ENCODE measurements around the gene TMEM273. TPM values are rescaled to one million over a fixed set of nuclear protein-coding genes. Genes with fewer than 3 reads are reported as not detected.

Gene TMEM273, protein sequence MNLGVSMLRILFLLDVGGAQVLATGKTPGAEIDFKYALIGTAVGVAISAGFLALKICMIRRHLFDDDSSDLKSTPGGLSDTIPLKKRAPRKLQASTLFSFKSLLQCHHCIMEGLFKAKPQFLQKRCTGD
- polyA plus RNA-seq (2013, experiment 1 of 2) = not detected
- polyA plus RNA-seq (2013, experiment 2 of 2) = not detected

DNA sequence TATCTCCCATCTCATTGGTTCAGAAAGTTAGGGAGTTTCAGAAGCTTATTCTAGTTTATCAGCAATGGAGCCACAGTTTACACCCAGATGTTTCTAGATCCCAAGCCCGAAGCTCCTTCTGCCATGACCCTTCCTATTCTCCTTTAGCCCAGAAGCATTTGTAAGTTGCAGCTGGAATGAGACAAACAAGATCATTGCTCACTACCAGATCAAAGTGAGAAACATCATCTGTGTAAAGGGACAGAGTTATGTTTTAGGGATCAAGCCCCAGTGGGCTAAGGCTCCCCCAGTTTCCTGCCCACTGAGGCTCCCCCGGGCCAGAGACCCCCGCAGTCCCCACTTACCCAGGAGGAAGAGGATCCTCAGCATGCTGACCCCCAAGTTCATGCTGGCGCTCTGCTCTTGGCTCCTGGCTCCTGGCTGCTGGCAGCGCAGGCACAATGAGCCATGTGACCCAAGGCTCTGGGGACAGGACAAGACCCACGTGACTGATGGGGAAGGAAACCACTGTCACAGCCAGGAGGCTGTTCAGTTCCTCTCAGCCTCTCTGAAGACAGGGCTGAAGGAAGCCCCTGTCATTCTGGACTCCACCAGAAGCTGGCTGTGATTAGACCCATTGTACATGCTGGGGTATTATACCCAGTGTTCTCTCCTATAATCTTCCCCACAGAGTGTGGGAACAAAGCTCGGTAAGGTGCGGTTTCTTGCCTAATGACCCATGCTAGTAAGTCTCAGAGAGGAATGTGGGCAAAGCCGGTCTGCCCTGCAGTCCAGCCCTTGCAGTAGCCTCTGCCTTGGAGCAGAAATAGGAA, at the start of gene TMEM273:
Gene TMEM273 (minus strand): TSS at position 442 of the 812 bp plus-strand sequence. CDS start 55 bp downstream, at position 387.
- no peak within 1 kb of the TSS for H2AFZ ChIP-seq (ENCODE audit: low read depth, low read length)
- no peaks in the 10 kb centered on the region for H3K4me1 ChIP-seq (ENCODE audit: control insufficient read depth, insufficient read depth, low read depth, low read length)
- H3K4ac ChIP-seq (ENCODE audit: low read depth in 1 of 2, low read length in 2 of 2) = no peak within 1 kb of the TSS
- H3K9ac ChIP-seq (ENCODE audit: low read length) = no peak within 1 kb of the TSS
- no peaks in the 10 kb centered on the region for H3K9me3 ChIP-seq (ENCODE audit: control insufficient read depth, low read length)
- no peak for DNase-seq
- no peak within 1 kb of the TSS for H4K8ac ChIP-seq (ENCODE audit: low read length)
- H2BK5ac ChIP-seq (ENCODE audit: low read depth, low read length, poor library complexity, severe bottlenecking) = no peak within 1 kb of the TSS
- H2BK120ac ChIP-seq (ENCODE audit: low read depth, low read length) = no peak within 1 kb of the TSS
- H2BK12ac ChIP-seq (ENCODE audit: low read length in 2 of 2) = no peak within 1 kb of the TSS
- no peak within 1 kb of the TSS for H3K23ac ChIP-seq (ENCODE audit: low read length in 2 of 2)
- WGBS = 83% methylated on average over 8 of the region's 9 CpGs
- peaks cover 3 to 8% of the 10 kb centered on the region in 2 experiments for H3K27me3 ChIP-seq (ENCODE audit: control insufficient read depth in 1 of 2, insufficient read depth in 1 of 2, low read length in 2 of 2)
- no peak within 1 kb of the TSS for H3K27ac ChIP-seq (ENCODE audit: low read length, poor library complexity, severe bottlenecking)
- H3K4me3 ChIP-seq (ENCODE audit: insufficient read depth in 1 of 2, low read depth in 1 of 2, low read length in 2 of 2) = peak within 1 kb of the TSS in 1 of 2 experiments; percentile 21
- H3K79me1 ChIP-seq (replicated peaks; ENCODE audit: low read length, poor library complexity, severe bottlenecking) = no peaks in the 10 kb centered on the region
- H4K91ac ChIP-seq (ENCODE audit: low read length) = no peak within 1 kb of the TSS
- H2AK5ac ChIP-seq (ENCODE audit: low read length, severe bottlenecking) = no peak within 1 kb of the TSS
- H3K18ac ChIP-seq (ENCODE audit: low read depth in 1 of 2, low read length in 2 of 2) = no peak within 1 kb of the TSS
- no peak within 1 kb of the TSS for H2BK15ac ChIP-seq (ENCODE audit: low read depth, poor library complexity, severe bottlenecking)
- no peak within 1 kb of the TSS for H3K14ac ChIP-seq (ENCODE audit: low read length in 2 of 2)
- H3K4me2 ChIP-seq (ENCODE audit: low read length, poor library complexity, severe bottlenecking) = no peak within 1 kb of the TSS
- H3K36me3 ChIP-seq (ENCODE audit: control insufficient read depth in 1 of 2, insufficient read depth in 2 of 2, low read depth in 1 of 2, low read length in 2 of 2) = no peaks in the 10 kb centered on the region

GRCh38 chr10:49237985-49238384, 49.8 kb upstream of the TMEM273 start:
- H3K4ac ChIP-seq (ENCODE audit: low read depth in 1 of 2, low read length in 2 of 2) = no peak overlapping the region

DNA sequence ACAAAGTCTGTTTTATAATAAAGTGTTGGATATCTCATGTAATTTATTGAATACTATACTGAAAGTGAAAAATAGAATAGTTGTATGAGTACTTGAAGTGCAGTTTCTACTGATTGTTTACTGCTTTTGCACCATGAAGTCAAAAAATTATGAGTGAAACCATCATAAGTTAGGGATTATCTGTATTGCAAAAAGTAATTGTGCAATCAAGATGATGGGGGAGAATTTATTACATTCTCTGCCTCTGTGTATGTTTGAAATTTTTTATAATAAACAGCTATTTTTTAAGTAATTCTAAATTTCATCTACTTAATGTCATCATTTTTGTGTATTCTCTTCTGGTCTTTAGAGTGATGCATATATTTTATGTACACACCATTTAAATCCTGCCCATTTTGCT, 47.2 kb upstream of the TMEM273 start:
- Histone ChIP-seq H2BK15ac (ENCODE audit: low read depth, poor library complexity, severe bottlenecking) (no peak overlapping the region), H4K91ac (ENCODE audit: low read length) (no peak overlapping the region), H2BK12ac (ENCODE audit: low read length in 2 of 2) (no peak overlapping the region), H3K9me3 (ENCODE audit: control insufficient read depth, low read length) (no peaks in the 10 kb centered on the region), H2BK5ac (ENCODE audit: low read depth, low read length, poor library complexity, severe bottlenecking) (no peak overlapping the region), H3K23ac (ENCODE audit: low read length in 2 of 2) (no peak overlapping the region), H3K4me1 (ENCODE audit: control insufficient read depth, insufficient read depth, low read depth, low read length) (no peaks in the 10 kb centered on the region), H4K8ac (ENCODE audit: low read length) (no peak overlapping the region), H2BK120ac (ENCODE audit: low read depth, low read length) (no peak overlapping the region), H2AK5ac (ENCODE audit: low read length, severe bottlenecking) (no peak overlapping the region), H3K9ac (ENCODE audit: low read length) (no peak overlapping the region), H3K14ac (ENCODE audit: low read length in 2 of 2) (no peak overlapping the region), H2AFZ (ENCODE audit: low read depth, low read length) (no peak overlapping the region), H3K79me1 (replicated peaks; ENCODE audit: low read length, poor library complexity, severe bottlenecking) (no peaks in the 10 kb centered on the region), H3K27ac (ENCODE audit: low read length, poor library complexity, severe bottlenecking) (no peak overlapping the region), H3K4ac (ENCODE audit: low read depth in 1 of 2, low read length in 2 of 2) (no peak overlapping the region), H3K18ac (ENCODE audit: low read depth in 1 of 2, low read length in 2 of 2) (no peak overlapping the region), H3K36me3 (ENCODE audit: control insufficient read depth in 1 of 2, insufficient read depth in 2 of 2, low read depth in 1 of 2, low read length in 2 of 2) (no peaks in the 10 kb centered on the region), H3K4me2 (ENCODE audit: low read length, poor library complexity, severe bottlenecking) (no peak overlapping the region), H3K27me3 (ENCODE audit: control insufficient read depth in 1 of 2, insufficient read depth in 1 of 2, low read length in 2 of 2) (peaks cover 8 to 24% of the 10 kb centered on the region in 2 experiments), H3K4me3 (ENCODE audit: insufficient read depth in 1 of 2, low read depth in 1 of 2, low read length in 2 of 2) (no peak overlapping the region)
- no peak for DNase-seq

More at GRCh38 chr10:49237985-49238384, 49.8 kb upstream of the TMEM273 start:
- Histone ChIP-seq H2BK15ac (ENCODE audit: low read depth, poor library complexity, severe bottlenecking) (no peak overlapping the region), H3K4me2 (ENCODE audit: low read length, poor library complexity, severe bottlenecking) (no peak overlapping the region), H2BK12ac (ENCODE audit: low read length in 2 of 2) (no peak overlapping the region), H3K9me3 (ENCODE audit: control insufficient read depth, low read length) (no peaks in the 10 kb centered on the region), H3K23ac (ENCODE audit: low read length in 2 of 2) (no peak overlapping the region), H4K91ac (ENCODE audit: low read length) (no peak overlapping the region), H3K9ac (ENCODE audit: low read length) (no peak overlapping the region), H2AK5ac (ENCODE audit: low read length, severe bottlenecking) (no peak overlapping the region), H3K79me1 (replicated peaks; ENCODE audit: low read length, poor library complexity, severe bottlenecking) (no peaks in the 10 kb centered on the region), H2AFZ (ENCODE audit: low read depth, low read length) (no peak overlapping the region), H3K18ac (ENCODE audit: low read depth in 1 of 2, low read length in 2 of 2) (no peak overlapping the region), H4K8ac (ENCODE audit: low read length) (no peak overlapping the region), H3K36me3 (ENCODE audit: control insufficient read depth in 1 of 2, insufficient read depth in 2 of 2, low read depth in 1 of 2, low read length in 2 of 2) (no peaks in the 10 kb centered on the region), H2BK5ac (ENCODE audit: low read depth, low read length, poor library complexity, severe bottlenecking) (no peak overlapping the region), H2BK120ac (ENCODE audit: low read depth, low read length) (no peak overlapping the region), H3K27me3 (ENCODE audit: control insufficient read depth in 1 of 2, insufficient read depth in 1 of 2, low read length in 2 of 2) (peaks cover 8 to 42% of the 10 kb centered on the region in 2 experiments), H3K27ac (ENCODE audit: low read length, poor library complexity, severe bottlenecking) (no peak overlapping the region), H3K4me3 (ENCODE audit: insufficient read depth in 1 of 2, low read depth in 1 of 2, low read length in 2 of 2) (no peak overlapping the region), H3K4me1 (ENCODE audit: control insufficient read depth, insufficient read depth, low read depth, low read length) (no peaks in the 10 kb centered on the region), H3K14ac (ENCODE audit: low read length in 2 of 2) (no peak overlapping the region)
- DNase-seq = no peak
- WGBS = 48% methylated on average over 1 of the region's 1 CpG

DNA sequence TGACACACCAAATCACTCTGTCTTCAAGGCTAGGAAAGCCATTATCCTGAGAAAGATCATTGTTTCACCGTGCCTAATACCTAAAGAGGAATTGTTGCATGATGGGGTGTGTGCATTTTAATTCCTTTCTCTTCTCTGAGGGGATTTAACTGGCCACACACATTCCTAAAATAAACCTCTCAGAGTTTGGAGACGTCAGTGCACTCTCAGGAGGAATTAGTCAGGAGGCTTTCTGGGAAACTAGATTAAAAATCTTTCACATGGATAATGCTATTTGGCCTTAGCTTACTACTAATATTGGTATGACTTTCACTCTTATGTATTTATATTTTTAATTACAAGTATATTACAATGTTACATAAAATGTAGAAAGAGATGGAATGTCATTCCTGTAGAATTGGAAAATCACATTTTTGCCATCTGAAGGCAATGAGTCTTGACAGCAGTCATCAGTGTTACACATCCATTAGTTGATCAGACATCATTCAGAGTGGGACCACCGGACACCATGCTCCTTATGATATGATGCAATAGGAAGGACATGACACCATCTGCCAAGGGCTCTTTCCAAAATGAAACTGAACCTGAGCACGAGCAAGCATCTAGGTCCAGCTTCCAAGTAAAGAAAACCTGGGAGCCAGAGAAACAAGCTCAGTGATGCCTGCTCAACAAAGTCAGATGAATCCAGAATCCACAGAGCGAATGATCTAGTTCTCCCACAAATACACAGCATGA, 43.1 kb upstream of the TMEM273 start:
- no peak overlapping the region for H3K4ac ChIP-seq (ENCODE audit: low read depth in 1 of 2, low read length in 2 of 2)
- no peak overlapping the region for H2AK5ac ChIP-seq (ENCODE audit: low read length, severe bottlenecking)
- no peak overlapping the region for H2BK15ac ChIP-seq (ENCODE audit: low read depth, poor library complexity, severe bottlenecking)
- no peak overlapping the region for H3K14ac ChIP-seq (ENCODE audit: low read length in 2 of 2)
- H2BK120ac ChIP-seq (ENCODE audit: low read depth, low read length) = no peak overlapping the region
- 62% methylated on average over 2 of the region's 5 CpGs for WGBS
- H3K4me2 ChIP-seq (ENCODE audit: low read length, poor library complexity, severe bottlenecking) = no peak overlapping the region
- no peak overlapping the region for H3K18ac ChIP-seq (ENCODE audit: low read depth in 1 of 2, low read length in 2 of 2)
- no peaks in the 10 kb centered on the region for H3K36me3 ChIP-seq (ENCODE audit: control insufficient read depth in 1 of 2, insufficient read depth in 2 of 2, low read depth in 1 of 2, low read length in 2 of 2)
- H3K4me1 ChIP-seq (ENCODE audit: control insufficient read depth, insufficient read depth, low read depth, low read length) = no peaks in the 10 kb centered on the region
- DNase-seq = no peak
- peaks cover 0 to 8% of the 10 kb centered on the region in 2 experiments for H3K27me3 ChIP-seq (ENCODE audit: control insufficient read depth in 1 of 2, insufficient read depth in 1 of 2, low read length in 2 of 2)
- H3K23ac ChIP-seq (ENCODE audit: low read length in 2 of 2) = no peak overlapping the region
- no peak overlapping the region for H4K8ac ChIP-seq (ENCODE audit: low read length)
- no peak overlapping the region for H3K27ac ChIP-seq (ENCODE audit: low read length, poor library complexity, severe bottlenecking)
- no peaks in the 10 kb centered on the region for H3K79me1 ChIP-seq (replicated peaks; ENCODE audit: low read length, poor library complexity, severe bottlenecking)
- no peak overlapping the region for H2BK5ac ChIP-seq (ENCODE audit: low read depth, low read length, poor library complexity, severe bottlenecking)
- no peak overlapping the region for H2BK12ac ChIP-seq (ENCODE audit: low read length in 2 of 2)
- H3K4me3 ChIP-seq (ENCODE audit: insufficient read depth in 1 of 2, low read depth in 1 of 2, low read length in 2 of 2) = peak overlapping the region in 1 of 2 experiments; percentile 28
- no peaks in the 10 kb centered on the region for H3K9me3 ChIP-seq (ENCODE audit: control insufficient read depth, low read length)
- H4K91ac ChIP-seq (ENCODE audit: low read length) = no peak overlapping the region
- H3K9ac ChIP-seq (ENCODE audit: low read length) = no peak overlapping the region
- H2AFZ ChIP-seq (ENCODE audit: low read depth, low read length) = no peak overlapping the region

All from mesenchymal stem cell (in vitro differentiated cells and primary cell).